ENCODE data around the gene PCDHGA11. TPM values are rescaled to one million over a fixed set of nuclear protein-coding genes. Genes with fewer than 3 reads are reported as not detected.
A peak's percentile ranks its signal among the peaks of the same experiment; 100 is the strongest.

PCDHGA11 gene
- total RNA-seq, 4 donors from 2014 or later: 1.1 to 4.2 (median 3.5) TPM

- peaks cover 0 to 9% (median 0%) of the 10 kb centered on the region in 3 donors for H3K36me3 ChIP-seq
- H3K27ac ChIP-seq: no peak overlapping the region
- TF ChIP-seq POLR2A (IDR thresholded peaks at IDR 0.05): no peak
- TF ChIP-seq CTCF (IDR thresholded peaks at IDR 0.05): no peak
- H3K9me3 ChIP-seq: peaks cover 23 to 100% (median 92%) of the 10 kb centered on the region in 3 donors
- intact Hi-C loops (cut with DNase I): loop anchor here (10.0 kb wide), 2 partner anchors 106 to 136 kb away; no protein-coding TSS in a partner anchor
- WGBS, 2 donors: 34 to 47% methylated on average over 8 to 14 of the region's 74 CpGs
- DNase-seq: no peak
- H3K4me1 ChIP-seq: peaks cover 0 to 8% (median 0%) of the 10 kb centered on the region in 3 donors
- H3K27me3 ChIP-seq: peaks cover 0 to 47% (median 0%) of the 10 kb centered on the region in 4 donors
- H3K4me3 ChIP-seq: peak overlapping the region in 1 of 4 donors; percentile 57
Observed at GRCh38 chr5:141419074-141419880, 1.6 kb upstream of the PCDHGA11 start.

DNA sequence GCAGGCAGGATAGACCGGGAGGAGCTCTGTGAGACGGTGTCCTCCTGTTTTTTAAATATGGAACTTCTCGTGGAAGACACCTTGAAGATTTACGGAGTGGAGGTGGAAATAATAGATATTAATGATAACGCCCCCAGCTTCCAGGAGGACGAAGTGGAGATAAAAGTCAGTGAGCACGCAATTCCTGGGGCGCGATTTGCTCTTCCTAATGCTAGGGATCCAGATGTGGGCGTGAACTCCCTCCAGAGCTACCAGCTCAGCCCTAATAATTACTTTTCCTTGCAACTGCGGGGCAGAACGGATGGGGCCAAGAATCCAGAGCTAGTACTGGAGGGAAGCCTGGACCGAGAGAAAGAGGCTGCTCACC, 621 bp downstream of the PCDHGA11 start:
- intact Hi-C loops (cut with DNase I): no loop called here
- DNase-seq: no peak

GRCh38 chr5:141422742-141423291, 2.0 kb downstream of the PCDHGA11 start:
- Histone ChIP-seq H3K9me3 (peaks cover 29 to 100% (median 93%) of the 10 kb centered on the region in 3 donors), H3K4me1 (peaks cover 0 to 8% (median 0%) of the 10 kb centered on the region in 3 donors), H3K27ac (no peak overlapping the region), H3K27me3 (peaks cover 0 to 39% (median 0%) of the 10 kb centered on the region in 4 donors), H3K36me3 (peaks cover 0 to 9% (median 0%) of the 10 kb centered on the region in 3 donors), H3K4me3 (peak overlapping the region in 1 of 4 donors; percentile 5)
- TF ChIP-seq CTCF (IDR thresholded peaks at IDR 0.05) (no peak), POLR2A (IDR thresholded peaks at IDR 0.05) (no peak)
- DNase-seq: no peak
- no CpG with 5 or more reads among the region's 42 CpGs for WGBS, 2 donors
- intact Hi-C loops (cut with DNase I): no loop called here

More for the DNA sequence above, 621 bp downstream of the PCDHGA11 start:
- 14 to 16% methylated on average over 12 to 13 of the region's 13 CpGs for WGBS, 2 donors
- Histone ChIP-seq H3K27ac (no peak overlapping the region), H3K4me1 (peaks cover 0 to 8% (median 0%) of the 10 kb centered on the region in 3 donors), H3K9me3 (peaks cover 23 to 100% (median 93%) of the 10 kb centered on the region in 3 donors), H3K36me3 (peaks cover 0 to 9% (median 0%) of the 10 kb centered on the region in 3 donors), H3K4me3 (peak overlapping the region in 3 of 4 donors; percentile 24 to 58 (median 31)), H3K27me3 (peaks cover 0 to 36% (median 0%) of the 10 kb centered on the region in 4 donors)
- TF ChIP-seq POLR2A (IDR thresholded peaks at IDR 0.05): no peak
- no peak for TF ChIP-seq CTCF (IDR thresholded peaks at IDR 0.05)

DNA sequence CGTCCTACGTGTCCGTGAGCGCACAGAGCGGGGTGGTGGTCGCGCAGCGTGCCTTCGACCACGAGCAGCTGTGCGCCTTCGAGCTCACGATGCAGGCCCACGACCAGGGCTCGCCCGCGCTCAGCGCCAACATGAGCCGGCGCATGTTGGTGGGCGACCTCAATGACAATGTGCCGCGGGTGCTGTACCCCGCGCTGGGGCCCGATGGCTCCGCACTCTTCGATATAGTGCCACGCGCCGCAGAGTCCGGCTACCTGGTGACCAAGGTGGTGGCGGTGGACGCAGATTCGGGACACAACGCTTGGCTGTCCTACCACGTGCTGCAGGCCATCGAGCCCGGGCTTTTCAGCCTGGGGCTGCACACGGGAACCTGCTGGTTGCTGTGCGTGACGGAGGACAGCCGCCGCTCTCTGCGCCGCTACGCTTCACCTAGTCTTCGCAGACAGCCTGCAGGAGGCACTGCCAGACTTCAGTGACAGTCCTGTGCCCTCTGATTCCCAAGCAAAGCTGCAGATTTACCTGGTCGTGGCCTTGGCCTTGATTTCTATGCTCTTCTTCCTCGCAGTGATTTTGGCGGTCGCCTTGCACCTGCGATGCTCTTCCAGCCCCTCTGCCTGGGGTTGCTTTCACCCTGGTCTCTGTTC, 7.1 kb downstream of the PCDHGA11 start:
- Histone ChIP-seq H3K27ac (no peak overlapping the region), H3K4me3 (peak overlapping the region in 1 of 4 donors; percentile 8), H3K36me3 (no peaks in the 10 kb centered on the region), H3K4me1 (peaks cover 0 to 12% (median 0%) of the 10 kb centered on the region in 3 donors), H3K27me3 (peaks cover 0 to 12% (median 0%) of the 10 kb centered on the region in 4 donors), H3K9me3 (peaks cover 15 to 100% (median 90%) of the 10 kb centered on the region in 3 donors)
- intact Hi-C loops (cut with DNase I): no loop called here
- whole genome bisulfite sequencing, 2 donors: 53 to 57% methylated on average over 18 to 28 of the region's 53 CpGs
- TF ChIP-seq CTCF (IDR thresholded peaks at IDR 0.05): no peak
- TF ChIP-seq POLR2A (IDR thresholded peaks at IDR 0.05): no peak
- DNase-seq: no peak
